G401 (cell line): Measurements from ENCODE around the gene MEDAG. TPM values are rescaled to one million over a fixed set of nuclear protein-coding genes. Genes with fewer than 3 reads are reported as not detected.

ENCODE experiments used
- DNase-seq: peaks from one replicate; pipeline ENCODE4 v3.0.0-alpha.2; 2015; ENCODE audit warnings: low spot score
- in situ Hi-C: cut with HindIII; loops from 2 replicates; pipeline ENCODE4 v1.10.0; 2016; ENCODE audit warnings: low sequenced_read_pairs, mixed read lengths
- total RNA-seq: library from RNA; depleted of rRNA; stranded (reverse); fragments of >200 nt; shearing (Covaris generic); gene quantifications from 2 replicates; pipeline ENCODE4 v1.2.3, GENCODE V29; 2014; rRNA removed

The MEDAG gene
- total RNA-seq, result not detected in 2 replicates

GRCh38 chr13:30905932-30906383, at the start of gene MEDAG:
Gene MEDAG, plus strand, starts transcription at chr13:30906271. Its CDS starts 245 bp downstream, at chr13:30906516.
- in situ Hi-C loops, result no loop called here
- no peak for DNase-seq

- in situ Hi-C loops, result no loop called here
- peak; percentile 49 for DNase-seq
Measured at GRCh38 chr13:30857018-30857417, 49.1 kb upstream of the MEDAG start.

GRCh38 chr13:30857636-30858035, 48.4 kb upstream of the MEDAG start:
- in situ Hi-C loops, result no loop called here
- no peak for DNase-seq

GRCh38 chr13:30859326-30859725, 46.7 kb upstream of the MEDAG start:
- in situ Hi-C loops, result no loop called here
- DNase-seq, result no peak

GRCh38 chr13:30861163-30861562, 44.9 kb upstream of the MEDAG start:
- DNase-seq, result no peak
- in situ Hi-C loops, result no loop called here

GRCh38 chr13:30861836-30862467, 44.1 kb upstream of the MEDAG start:
- DNase-seq, result no peak
- in situ Hi-C loops, result no loop called here

- in situ Hi-C loops, result no loop called here
- no peak for DNase-seq
Measured at GRCh38 chr13:30862707-30863106, 43.4 kb upstream of the MEDAG start.

GRCh38 chr13:30863231-30863630, 42.8 kb upstream of the MEDAG start:
- DNase-seq, result no peak
- in situ Hi-C loops, result no loop called here

- in situ Hi-C loops, result no loop called here
- DNase-seq, result no peak
Measured at GRCh38 chr13:30863796-30864195, 42.3 kb upstream of the MEDAG start.

GRCh38 chr13:30864433-30865122, 41.5 kb upstream of the MEDAG start:
- peak; percentile 16 for DNase-seq
- in situ Hi-C loops, result no loop called here

GRCh38 chr13:30865123-30866049, 40.7 kb upstream of the MEDAG start:
- peak; percentile 94 for DNase-seq
- in situ Hi-C loops, result no loop called here

GRCh38 chr13:30866677-30867076, 39.4 kb upstream of the MEDAG start:
- in situ Hi-C loops, result no loop called here

GRCh38 chr13:30867089-30867669, 38.9 kb upstream of the MEDAG start:
- in situ Hi-C loops, result no loop called here
- no peak for DNase-seq

More at GRCh38 chr13:30866677-30867076, 39.4 kb upstream of the MEDAG start:
- DNase-seq, result no peak

GRCh38 chr13:30868799-30869470, 37.1 kb upstream of the MEDAG start:
- DNase-seq, result no peak
- in situ Hi-C loops, result no loop called here

- in situ Hi-C loops, result no loop called here
- DNase-seq, result no peak
Measured at GRCh38 chr13:30869491-30869890, 36.6 kb upstream of the MEDAG start.

GRCh38 chr13:30870049-30870884, 35.8 kb upstream of the MEDAG start:
- in situ Hi-C loops, result no loop called here
- DNase-seq, result no peak

GRCh38 chr13:30870916-30871587, 35.0 kb upstream of the MEDAG start:
- in situ Hi-C loops, result no loop called here
- DNase-seq, result no peak
